GM12878 (cell line): ENCODE results near the gene DNAJC15. TPM values are rescaled to one million over a fixed set of nuclear protein-coding genes. Genes with fewer than 3 reads are reported as not detected.

ENCODE experiments used
- ATAC-seq: fragments of 200-7000 bp; cut with Tn5 transposase; 3 replicates; pipeline ENCODE4 v1.9.1; 2020; ENCODE audit warnings: mild to moderate bottlenecking, moderate library complexity
- BruUV-seq: library from RNA; stranded (reverse); fragments of 400-500 nt; replicated peaks from 2 replicates; lab custom pipeline; 2021; lab: Mats Ljungman, UMichigan
- CTCF ChIA-PET: fragments of 300-600 bp; sonication (Branson Sonifier 250); formaldehyde crosslinking; extraction: SDS; loops from one replicate; lab custom pipeline; 2021; ENCODE audit warnings: inconsistent platforms; lab: Yijun Ruan, JAX
- POLR2A ChIA-PET: fragments of 350-600 bp; formaldehyde crosslinking; extraction: SDS; loops from one replicate; lab custom pipeline; 2021; ENCODE audit warnings: inconsistent platforms; lab: Charles Lee
- RAD21 ChIA-PET: fragments of 300-600 bp; sonication (Branson Sonifier 250); formaldehyde crosslinking; loops from one replicate; lab custom pipeline; 2023; ENCODE audit warnings: antibody characterized with exemption; ENCODE audit not compliant: unreplicated experiment; lab: Charles Lee
- SMC1A ChIA-PET: fragments of 300-600 bp; sonication (Branson Sonifier 250); formaldehyde crosslinking; loops from one replicate; lab custom pipeline; 2023; ENCODE audit not compliant: unreplicated experiment, uncharacterized antibody; lab: Charles Lee
- DNase-seq: peaks from one replicate; pipeline ENCODE4 v3.0.0-alpha.2; 2011; ENCODE audit warnings: low read depth, low spot score
- FAIRE-seq: peaks from 3 replicates; lab custom pipeline; 2011; peaks lifted over from hg19 to GRCh38; lab: Jason Lieb, UNC
- H2AFZ ChIP-seq: 2 replicates; pipeline ENCODE4 v1.6.0; 2011; ENCODE audit warnings: low read depth, low read length, control low read depth; ENCODE audit not compliant: control insufficient read depth
- H3K27ac ChIP-seq: 2 replicates; pipeline ENCODE4 v1.5.1; 2011; ENCODE audit warnings: control low read depth; ENCODE audit not compliant: control insufficient read depth, insufficient read depth
- H3K27me3 ChIP-seq, 2 experiments: replicated peaks in 1 of 2; 2 replicates each; pipeline versions ENCODE4 v1.6.0 to v1.6.1; 2011; ENCODE audit warnings: low read length in 1 of 2; ENCODE audit not compliant: control insufficient read depth in 2 of 2, insufficient read depth in 2 of 2
- H3K36me3 ChIP-seq, 2 experiments: 2 replicates each; pipeline ENCODE4 v1.5.1; 2011; ENCODE audit warnings: low read length in 1 of 2; ENCODE audit not compliant: control insufficient read depth in 2 of 2, insufficient read depth in 2 of 2
- H3K4me1 ChIP-seq: 2 replicates; pipeline ENCODE4 v1.6.1; 2011; ENCODE audit warnings: mild to moderate bottlenecking, low read length, moderate library complexity, mixed read lengths; ENCODE audit not compliant: control insufficient read depth, insufficient read depth
- H3K4me2 ChIP-seq: 2 replicates; pipeline ENCODE4 v1.6.0; 2011; ENCODE audit warnings: control low read depth; ENCODE audit not compliant: control insufficient read depth, insufficient read depth
- H3K4me3 ChIP-seq: fragments of 200-600 bp; sonication (generic); 2 replicates; pipeline ENCODE4 v1.5.1; 2016
- H3K79me2 ChIP-seq: 2 replicates; pipeline ENCODE4 v1.6.0; 2011; ENCODE audit warnings: low read length; ENCODE audit not compliant: control insufficient read depth, insufficient read depth
- H3K9ac ChIP-seq: 2 replicates; pipeline ENCODE4 v1.8.0; 2011; ENCODE audit warnings: low read length, control low read depth, mixed read lengths; ENCODE audit not compliant: control insufficient read depth, insufficient read depth
- H3K9me3 ChIP-seq: replicated peaks from 3 replicates; pipeline ENCODE4 v1.5.1; 2011; ENCODE audit warnings: mild to moderate bottlenecking, low read length; ENCODE audit not compliant: control insufficient read depth, insufficient read depth
- H4K20me1 ChIP-seq: 2 replicates; pipeline ENCODE4 v1.6.0; 2011; ENCODE audit not compliant: control insufficient read depth, insufficient read depth
- BACH1 ChIP-seq: fragments of 450-650 bp; IDR thresholded peaks from 2 replicates; pipeline ENCODE4 v1.6.1; 2017; ENCODE audit warnings: mild to moderate bottlenecking, borderline replicate concordance
- BCLAF1 ChIP-seq: fragments of 450-650 bp; IDR thresholded peaks from 2 replicates; pipeline ENCODE4 v1.6.1; 2017; ENCODE audit warnings: antibody characterized with exemption, mild to moderate bottlenecking, moderate library complexity
- HCFC1 ChIP-seq: fragments of 150-350 bp; IDR thresholded peaks from 2 replicates; pipeline ENCODE4 v1.6.1; 2014; ENCODE audit warnings: low read length
- HDAC2 ChIP-seq: fragments of 200-600 bp; sonication (generic); IDR thresholded peaks from 2 replicates; pipeline ENCODE4 v1.6.1; 2017
- MEF2B ChIP-seq: fragments of 450-650 bp; IDR thresholded peaks from 2 replicates; pipeline ENCODE4 v1.6.1; 2018; ENCODE audit warnings: mild to moderate bottlenecking, moderate library complexity; ENCODE audit not compliant: partially characterized antibody, poor library complexity, severe bottlenecking
- NFIC ChIP-seq: IDR thresholded peaks from 2 replicates; pipeline ENCODE4 v1.6.1; 2012; ENCODE audit warnings: low read depth, mild to moderate bottlenecking, inconsistent platforms, low read length, moderate library complexity
- NRF1 ChIP-seq: conservative IDR thresholded peaks from 2 replicates; pipeline ENCODE4 v1.6.1; 2011; ENCODE audit warnings: mild to moderate bottlenecking, low read depth, low read length, improper control_type of control experiment
- PBX3 ChIP-seq: IDR thresholded peaks from 2 replicates; pipeline ENCODE4 v1.6.1; 2011; ENCODE audit warnings: mild to moderate bottlenecking, low read depth, low read length, moderate library complexity; ENCODE audit not compliant: insufficient replicate concordance
- RAD51 ChIP-seq: fragments of 450-650 bp; IDR thresholded peaks from 2 replicates; pipeline ENCODE4 v1.6.1; 2016; ENCODE audit warnings: moderate library complexity, mild to moderate bottlenecking, inconsistent platforms
- SMAD1 ChIP-seq: fragments of 450-650 bp; IDR thresholded peaks from 2 replicates; pipeline ENCODE4 v1.6.1; 2018; ENCODE audit warnings: mild to moderate bottlenecking, low read depth; ENCODE audit not compliant: partially characterized antibody
- SMAD5 ChIP-seq: IDR thresholded peaks from 2 replicates; pipeline ENCODE4 v1.6.1; 2016; ENCODE audit warnings: antibody characterized with exemption, low read depth
- SREBF2 ChIP-seq: IDR thresholded peaks from 2 replicates; pipeline ENCODE4 v1.6.1; 2012; ENCODE audit warnings: mild to moderate bottlenecking, low read length
- SUZ12 ChIP-seq: fragments of 200-600 bp; sonication (generic); IDR thresholded peaks from one replicate; pipeline ENCODE4 v1.6.1; 2018; ENCODE audit warnings: antibody characterized with exemption, mild to moderate bottlenecking; ENCODE audit not compliant: unreplicated experiment
- WGBS: methylation state at CpG from one replicate; pipeline ENCODE4 v1.1.6; 2016; ENCODE audit warnings: low lambda C conversion rate; ENCODE audit not compliant: insufficient replicate concordance, insufficient coverage; ENCODE audit errors: missing lambda C conversion rate; 5-methylcytosine and 5-hydroxymethylcytosine counted together
- in situ Hi-C: fragments of 300-500 bp; cut with MboI; formaldehyde crosslinking; loops from 9 replicates; pipeline ENCODE4 v1.14.3; 2018; ENCODE audit warnings: mixed read lengths
- intact Hi-C: fragments of 100-400 bp; cut with micrococcal nuclease; formaldehyde crosslinking; loops from one replicate; pipeline ENCODE4 v1.14.2; 2022; ENCODE audit not compliant: unreplicated experiment
- polyA plus RNA-seq, 11 experiments: library from polyadenylated mRNA; depleted of rRNA in 4 of 11; unstranded in 6 of 11; stranded (reverse) in 5 of 11; fragments of >200 nt; fragmentation: Nextera tagmentation in 4 of 11; fragmentation: Illumina TruSeq in 1 of 11; extraction: Ambion mirVana in 4 of 11; extraction: Trizol in 1 of 11; gene quantifications; 1 replicate in 1 of 11; 2 replicates in 10 of 11; pipeline versions ENCODE4 v1.2.1 to v1.2.3, GENCODE V29; 2011 to 2016; ENCODE audit warnings: inconsistent platforms in 2 of 11, missing spikeins in 2 of 11, low read depth in 1 of 11
- total RNA-seq, 4 experiments: library from RNA; depleted of rRNA in 3 of 4; stranded (reverse); fragments of >200 nt in 3 of 4; fragmentation: Illumina TruSeq in 1 of 4; extraction: Trizol in 1 of 4; gene quantifications; 2 replicates each; pipeline versions ENCODE4 v1.2.1 to v1.2.3, GENCODE V29; 2013 to 2021
- TF ChIP-seq, protein P1 (sequence below): IDR thresholded peaks from 2 replicates; pipeline ENCODE4 v1.6.1; 2012; ENCODE audit warnings: low read depth, low read length, improper control_type of control experiment
- TF ChIP-seq, protein P2 (sequence below): IDR thresholded peaks from 2 replicates; pipeline ENCODE4 v1.6.1; 2011; ENCODE audit warnings: borderline replicate concordance, low read depth, mild to moderate bottlenecking, moderate library complexity, mixed read lengths, low read length; ENCODE audit not compliant: insufficient read depth; ENCODE audit errors: extremely low read length
- TF ChIP-seq, protein P3 (sequence below): IDR thresholded peaks from 2 replicates; pipeline ENCODE4 v1.6.1; 2012; ENCODE audit warnings: mild to moderate bottlenecking, low read depth, low read length

The DNAJC15 gene
- total and polyA plus RNA-seq, 10 of the 15 experiments (the other 5 are each of a cell fraction or from before 2014, with no cell fraction given) = 13.1 to 104 (median 54.4) TPM

DNA sequence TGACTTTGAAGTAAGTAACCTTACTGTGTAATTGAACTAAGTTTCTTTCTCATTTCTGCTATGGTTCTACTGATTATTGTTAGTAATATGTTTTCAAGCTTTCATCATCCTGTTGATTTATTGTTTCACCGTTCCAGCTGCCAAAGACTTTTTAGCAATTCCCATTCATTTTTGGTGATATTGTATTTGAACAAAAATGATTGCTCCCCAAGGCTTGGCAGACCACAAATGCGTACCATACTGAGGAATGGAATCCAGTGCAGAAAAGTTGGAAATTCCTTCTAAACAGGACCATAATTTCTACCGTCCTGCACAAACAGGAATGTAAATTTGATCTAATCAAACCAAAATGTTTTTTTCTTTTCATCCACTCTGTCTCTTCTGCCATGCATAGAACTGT is 42.1 kb upstream of the DNAJC15 start:
- Histone ChIP-seq H3K4me3 (no peak overlapping the region), H3K79me2 (peaks cover 9% of the 10 kb centered on the region), H3K4me1 (peaks cover 17% of the 10 kb centered on the region), H4K20me1 (no peaks in the 10 kb centered on the region), H2AFZ (no peak overlapping the region), H3K27me3 (no peaks in the 10 kb centered on the region), H3K27ac (no peak overlapping the region), H3K36me3 (peaks cover 0 to 10% of the 10 kb centered on the region in 2 experiments; a peak in 1 of 4 replicates), H3K9me3 (no peaks in the 10 kb centered on the region; the same call in 1 of the 3 replicates), H3K9ac (no peak overlapping the region), H3K4me2 (no peak overlapping the region)
- 77% methylated on average over 3 of the region's 3 CpGs for WGBS
- intact Hi-C loops (no loop called here), in situ Hi-C loops (no loop called here)
- ChIA-PET POLR2A (interaction anchor here (1.3 kb wide), 1 partner anchor 8 kb away, joined by 3 read pairs; no protein-coding TSS in a partner anchor), RAD21 (interaction anchor here (0.8 to 1.5 kb wide), 2 partner anchors 9 to 17 kb away, joined by 4 read pairs; no protein-coding TSS in a partner anchor), CTCF (interaction anchor here (1.2 to 3.5 kb wide), 4 partner anchors 9 to 42 kb away, joined by 3 to 15 read pairs (median 4); partner anchors contain the start of gene DNAJC15), SMC1A (interaction anchor here (0.8 to 3.2 kb wide), 3 partner anchors 9 to 14 kb away, joined by 4 to 20 read pairs (median 8); no protein-coding TSS in a partner anchor)
- BruUV-seq = no TSS peak
- FAIRE-seq = no peak
- DNase-seq = no peak
- ATAC-seq = no peak
- TF ChIP-seq BCLAF1 (no peak), BACH1 (no peak), NFIC (no peak), RAD51 (no peak), HDAC2 (no peak), SMAD5 (no peak), HCFC1 (no peak), SMAD1 (no peak), PBX3 (no peak), SUZ12 (no peak), MEF2B (no peak), NRF1 (no peak), SREBF2 (no peak)
- TF ChIP-seq, protein P1, sequence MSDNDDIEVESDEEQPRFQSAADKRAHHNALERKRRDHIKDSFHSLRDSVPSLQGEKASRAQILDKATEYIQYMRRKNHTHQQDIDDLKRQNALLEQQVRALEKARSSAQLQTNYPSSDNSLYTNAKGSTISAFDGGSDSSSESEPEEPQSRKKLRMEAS = no peak
- TF ChIP-seq, protein P2, sequence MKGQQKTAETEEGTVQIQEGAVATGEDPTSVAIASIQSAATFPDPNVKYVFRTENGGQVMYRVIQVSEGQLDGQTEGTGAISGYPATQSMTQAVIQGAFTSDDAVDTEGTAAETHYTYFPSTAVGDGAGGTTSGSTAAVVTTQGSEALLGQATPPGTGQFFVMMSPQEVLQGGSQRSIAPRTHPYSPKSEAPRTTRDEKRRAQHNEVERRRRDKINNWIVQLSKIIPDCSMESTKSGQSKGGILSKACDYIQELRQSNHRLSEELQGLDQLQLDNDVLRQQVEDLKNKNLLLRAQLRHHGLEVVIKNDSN = no peak
- TF ChIP-seq, protein P3, sequence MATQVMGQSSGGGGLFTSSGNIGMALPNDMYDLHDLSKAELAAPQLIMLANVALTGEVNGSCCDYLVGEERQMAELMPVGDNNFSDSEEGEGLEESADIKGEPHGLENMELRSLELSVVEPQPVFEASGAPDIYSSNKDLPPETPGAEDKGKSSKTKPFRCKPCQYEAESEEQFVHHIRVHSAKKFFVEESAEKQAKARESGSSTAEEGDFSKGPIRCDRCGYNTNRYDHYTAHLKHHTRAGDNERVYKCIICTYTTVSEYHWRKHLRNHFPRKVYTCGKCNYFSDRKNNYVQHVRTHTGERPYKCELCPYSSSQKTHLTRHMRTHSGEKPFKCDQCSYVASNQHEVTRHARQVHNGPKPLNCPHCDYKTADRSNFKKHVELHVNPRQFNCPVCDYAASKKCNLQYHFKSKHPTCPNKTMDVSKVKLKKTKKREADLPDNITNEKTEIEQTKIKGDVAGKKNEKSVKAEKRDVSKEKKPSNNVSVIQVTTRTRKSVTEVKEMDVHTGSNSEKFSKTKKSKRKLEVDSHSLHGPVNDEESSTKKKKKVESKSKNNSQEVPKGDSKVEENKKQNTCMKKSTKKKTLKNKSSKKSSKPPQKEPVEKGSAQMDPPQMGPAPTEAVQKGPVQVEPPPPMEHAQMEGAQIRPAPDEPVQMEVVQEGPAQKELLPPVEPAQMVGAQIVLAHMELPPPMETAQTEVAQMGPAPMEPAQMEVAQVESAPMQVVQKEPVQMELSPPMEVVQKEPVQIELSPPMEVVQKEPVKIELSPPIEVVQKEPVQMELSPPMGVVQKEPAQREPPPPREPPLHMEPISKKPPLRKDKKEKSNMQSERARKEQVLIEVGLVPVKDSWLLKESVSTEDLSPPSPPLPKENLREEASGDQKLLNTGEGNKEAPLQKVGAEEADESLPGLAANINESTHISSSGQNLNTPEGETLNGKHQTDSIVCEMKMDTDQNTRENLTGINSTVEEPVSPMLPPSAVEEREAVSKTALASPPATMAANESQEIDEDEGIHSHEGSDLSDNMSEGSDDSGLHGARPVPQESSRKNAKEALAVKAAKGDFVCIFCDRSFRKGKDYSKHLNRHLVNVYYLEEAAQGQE = no peak
